IMR-90 (cell line): ENCODE results near the gene DUSP7. TPM values are rescaled to one million over a fixed set of nuclear protein-coding genes. Genes with fewer than 3 reads are reported as not detected.

Experiments
- ATAC-seq: fragments of 200-7000 bp; cut with Tn5 transposase; 2 replicates; pipeline ENCODE4 v1.9.1; 2020; ENCODE audit warnings: low read depth, mild to moderate bottlenecking, moderate library complexity
- BruUV-seq: library from RNA; stranded (reverse); fragments of 400-500 nt; replicated peaks from 2 replicates; lab custom pipeline; 2021; lab: Mats Ljungman, UMichigan
- CTCF ChIA-PET: fragments of 300-600 bp; formaldehyde crosslinking; extraction: SDS; loops from one replicate; lab custom pipeline; 2021; ENCODE audit warnings: antibody characterized with exemption; lab: Yijun Ruan, JAX
- POLR2A ChIA-PET: fragments of 300-600 bp; sonication (Branson Sonifier 250); formaldehyde crosslinking; loops from one replicate; lab custom pipeline; 2022; ENCODE audit warnings: antibody characterized with exemption; ENCODE audit not compliant: unreplicated experiment; lab: Charles Lee
- DNase-seq: peaks from one replicate; pipeline ENCODE4 v3.0.0; 2013
- H2AFZ ChIP-seq: replicated peaks from 2 replicates; pipeline ENCODE3; 2013; ENCODE audit warnings: low read length, mild to moderate bottlenecking; ENCODE audit not compliant: poor library complexity
- H2AK5ac ChIP-seq: 2 replicates; pipeline ENCODE4 v1.6.1; 2013; ENCODE audit warnings: low read depth, low read length, inconsistent platforms
- H2AK9ac ChIP-seq: replicated peaks from 2 replicates; pipeline ENCODE3; 2013; ENCODE audit warnings: mild to moderate bottlenecking, low read depth, low read length, moderate library complexity; ENCODE audit not compliant: poor library complexity
- H2BK120ac ChIP-seq: 2 replicates; pipeline ENCODE4 v1.6.1; 2013; ENCODE audit warnings: low read depth, low read length, inconsistent platforms
- H2BK15ac ChIP-seq: 3 replicates; pipeline ENCODE4 v1.6.1; 2013; ENCODE audit warnings: low read depth, low read length, inconsistent platforms
- H2BK20ac ChIP-seq: 2 replicates; pipeline ENCODE4 v1.6.1; 2013; ENCODE audit warnings: low read depth, mild to moderate bottlenecking, inconsistent platforms, low read length, moderate library complexity
- H2BK5ac ChIP-seq: 2 replicates; pipeline ENCODE4 v1.6.1; 2013; ENCODE audit warnings: mild to moderate bottlenecking, low read depth, low read length, inconsistent platforms; ENCODE audit not compliant: poor library complexity, severe bottlenecking
- H3K14ac ChIP-seq: replicated peaks from 2 replicates; pipeline ENCODE4 v1.6.1; 2013; ENCODE audit warnings: low read depth, low read length, inconsistent platforms
- H3K18ac ChIP-seq: 2 replicates; pipeline ENCODE4 v1.6.1; 2013; ENCODE audit warnings: low read depth, low read length, control low read depth
- H3K23ac ChIP-seq: 2 replicates; pipeline ENCODE4 v1.6.1; 2013; ENCODE audit warnings: low read depth, low read length, inconsistent platforms
- H3K27ac ChIP-seq: 2 replicates; pipeline ENCODE4 v1.5.1; 2013; ENCODE audit warnings: mild to moderate bottlenecking, control low read depth, low read length; ENCODE audit not compliant: insufficient read depth
- H3K27me3 ChIP-seq: 2 replicates; pipeline ENCODE4 v1.6.1; 2013; ENCODE audit warnings: low read length; ENCODE audit not compliant: control insufficient read depth, insufficient read depth
- H3K36me3 ChIP-seq: 2 replicates; pipeline ENCODE4 v1.6.1; 2013; ENCODE audit warnings: low read length, mixed read lengths; ENCODE audit not compliant: control insufficient read depth, insufficient read depth
- H3K4ac ChIP-seq: 2 replicates; pipeline ENCODE4 v1.6.1; 2013; ENCODE audit warnings: low read depth, low read length, inconsistent platforms
- H3K4me1 ChIP-seq: 2 replicates; pipeline ENCODE4 v1.6.1; 2013; ENCODE audit warnings: low read length, mixed read lengths; ENCODE audit not compliant: control insufficient read depth, insufficient read depth
- H3K4me2 ChIP-seq: 2 replicates; pipeline ENCODE4 v1.6.1; 2013; ENCODE audit warnings: low read depth, mild to moderate bottlenecking, control low read depth, low read length, moderate library complexity
- H3K4me3 ChIP-seq: 2 replicates; pipeline ENCODE4 v1.5.1; 2013; ENCODE audit warnings: low read depth, mild to moderate bottlenecking, control low read depth, low read length, moderate library complexity; ENCODE audit not compliant: insufficient read depth
- H3K56ac ChIP-seq: 2 replicates; pipeline ENCODE4 v1.6.1; 2013; ENCODE audit warnings: low read length, inconsistent platforms; ENCODE audit not compliant: insufficient read depth; ENCODE audit errors: extremely low read depth
- H3K79me1 ChIP-seq, 2 experiments: 2 replicates each; pipeline ENCODE4 v1.6.1; 2013; ENCODE audit warnings: low read length in 2 of 2, inconsistent platforms in 1 of 2, low read depth in 1 of 2
- H3K9ac ChIP-seq: 2 replicates; pipeline ENCODE4 v1.6.1; 2013; ENCODE audit warnings: low read depth, low read length, control low read depth
- H3K9me1 ChIP-seq: 2 replicates; pipeline ENCODE4 v1.6.1; 2013; ENCODE audit warnings: low read length, inconsistent platforms; ENCODE audit not compliant: insufficient read depth
- H3K9me3 ChIP-seq: 2 replicates; pipeline ENCODE4 v1.6.1; 2013; ENCODE audit warnings: low read length; ENCODE audit not compliant: control insufficient read depth, insufficient read depth
- H4K20me1 ChIP-seq: 2 replicates; pipeline ENCODE4 v1.6.1; 2013; ENCODE audit warnings: low read length, inconsistent platforms; ENCODE audit not compliant: insufficient read depth
- H4K5ac ChIP-seq: 2 replicates; pipeline ENCODE4 v1.6.1; 2013; ENCODE audit warnings: mild to moderate bottlenecking, low read depth, low read length, control low read depth
- H4K8ac ChIP-seq, 2 experiments: 2 replicates each; pipeline ENCODE4 v1.6.1; 2013; ENCODE audit warnings: low read depth in 2 of 2, low read length in 2 of 2, control low read depth in 1 of 2, inconsistent platforms in 1 of 2
- H4K91ac ChIP-seq: 2 replicates; pipeline ENCODE4 v1.6.1; 2013; ENCODE audit warnings: low read depth, low read length, inconsistent platforms; ENCODE audit not compliant: insufficient read depth
- MAFK ChIP-seq: IDR thresholded peaks from 2 replicates; pipeline ENCODE4 v1.6.1; 2012; ENCODE audit warnings: low read depth, low read length, improper control_type of control experiment
- MXI1 ChIP-seq: IDR thresholded peaks from 2 replicates; pipeline ENCODE4 v1.6.1; 2012; ENCODE audit warnings: low read depth, mild to moderate bottlenecking, low read length, moderate library complexity, borderline replicate concordance
- RAD21 ChIP-seq: IDR thresholded peaks from 2 replicates; pipeline ENCODE4 v1.6.1; 2012; ENCODE audit warnings: low read length, improper control_type of control experiment
- RCOR1 ChIP-seq: IDR thresholded peaks from 2 replicates; pipeline ENCODE4 v1.6.1; 2012; ENCODE audit warnings: mild to moderate bottlenecking, low read length, improper control_type of control experiment; ENCODE audit not compliant: insufficient replicate concordance
- WGBS, 2 experiments: methylation state at CpG; one replicate each; pipeline versions ENCODE4 v1.1.5 to v1.1.7; 2013; ENCODE audit warnings: missing lambda C conversion rate in 2 of 2; ENCODE audit not compliant: insufficient read length in 1 of 2; ENCODE audit errors: extremely low coverage in 2 of 2; 5-methylcytosine and 5-hydroxymethylcytosine counted together
- dilution Hi-C: fragments of 300-500 bp; cut with HindIII; formaldehyde crosslinking; loops from one replicate; pipeline ENCODE4 v1.14.3; 2018; ENCODE audit warnings: low sequenced_read_pairs; ENCODE audit not compliant: unreplicated experiment
- in situ Hi-C: fragments of 300-500 bp; cut with MboI; formaldehyde crosslinking; loops from 3 replicates; pipeline ENCODE4 v1.14.3; 2019; ENCODE audit warnings: low sequenced_read_pairs, inconsistent platforms, mixed read lengths
- intact Hi-C: fragments of 100-400 bp; cut with micrococcal nuclease; formaldehyde crosslinking; loops from 2 replicates; pipeline ENCODE4 v1.10.0; 2022
- polyA plus RNA-seq, 3 experiments: library from polyadenylated mRNA; depleted of rRNA; stranded (reverse); fragments of >200 nt; gene quantifications; 2 replicates each; pipeline ENCODE4 v1.2.3, GENCODE V29; 2012; ENCODE audit warnings: low replicate concordance in 1 of 3
- total RNA-seq: library from RNA; depleted of rRNA; stranded (reverse); fragments of >200 nt; gene quantifications from 2 replicates; pipeline ENCODE4 v1.2.3, GENCODE V29; 2012
- TF ChIP-seq, protein P1 (sequence below): fragments of 150-350 bp; IDR thresholded peaks from 2 replicates; pipeline ENCODE4 v1.6.1; 2017; ENCODE audit warnings: mild to moderate bottlenecking, antibody characterized with exemption, low read length, low read depth
- TF ChIP-seq, protein P2 (sequence below): conservative IDR thresholded peaks from 2 replicates; pipeline ENCODE4 v1.5.1; 2012; ENCODE audit warnings: mild to moderate bottlenecking, low read depth, low read length, improper control_type of control experiment

The DUSP7 gene
- total and polyA plus RNA-seq, 2 of the 4 experiments (the other 2 are of a cell fraction) = 9.3 to 24.0 TPM

DNA sequence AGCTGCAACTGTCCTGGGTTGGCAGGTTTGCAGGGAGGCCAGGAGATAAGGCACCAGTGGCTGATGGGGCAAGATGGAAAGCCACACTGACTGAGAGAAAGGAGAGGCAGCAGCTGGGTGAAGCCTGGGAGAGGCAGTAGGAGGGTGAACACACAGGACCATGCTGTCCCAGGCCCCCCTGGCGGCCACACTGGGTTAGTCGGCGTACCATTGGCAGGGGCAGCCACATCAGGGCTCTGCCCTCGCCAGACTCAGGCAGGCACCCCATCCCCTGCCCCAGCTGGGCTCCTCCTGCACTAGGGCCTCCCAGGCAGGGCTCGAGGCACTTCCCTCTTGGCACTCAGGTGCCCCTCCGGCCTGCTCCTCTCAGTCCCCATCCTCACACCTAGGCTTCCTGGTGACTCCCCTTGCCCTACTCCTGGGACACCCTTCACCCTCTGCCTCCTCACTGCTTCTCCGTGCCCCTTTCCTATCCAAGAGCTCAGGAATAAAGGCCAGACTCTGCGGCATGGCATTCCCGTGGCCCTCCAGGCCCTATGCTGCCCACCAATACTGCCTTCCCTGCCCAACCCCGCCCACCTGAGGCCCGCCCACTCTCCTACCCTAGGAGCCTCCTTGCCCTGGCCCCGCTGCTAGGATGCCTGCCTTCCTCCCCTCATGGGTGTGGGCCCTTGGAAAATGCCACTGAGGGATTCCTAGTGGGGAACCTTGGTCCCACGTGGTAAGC lies 28.7 kb upstream of the DUSP7 start:
- Histone ChIP-seq H2BK20ac (no peak overlapping the region), H4K5ac (no peak overlapping the region), H3K56ac (no peak overlapping the region), H2AK5ac (no peak overlapping the region), H3K4me2 (no peak overlapping the region), H3K9me3 (no peaks in the 10 kb centered on the region), H3K4me1 (peaks cover 22% of the 10 kb centered on the region), H3K79me1 (peaks cover 8 to 36% of the 10 kb centered on the region in 2 experiments; a peak in 3 of 4 replicates), H2BK120ac (no peak overlapping the region), H3K14ac (no peak overlapping the region), H4K91ac (no peak overlapping the region), H3K9me1 (peaks cover 31% of the 10 kb centered on the region), H3K23ac (no peak overlapping the region), H2BK15ac (no peak overlapping the region), H3K27ac (no peak overlapping the region), H3K18ac (no peak overlapping the region), H4K8ac (no peak overlapping the region), H3K36me3 (no peaks in the 10 kb centered on the region), H3K27me3 (no peaks in the 10 kb centered on the region), H3K9ac (no peak overlapping the region), H4K20me1 (no peaks in the 10 kb centered on the region), H2AK9ac (no peak overlapping the region), H3K4ac (no peak overlapping the region), H2BK5ac (no peak overlapping the region), H3K4me3 (no peak overlapping the region), H2AFZ (no peak overlapping the region)
- ChIA-PET POLR2A (no interaction called here), CTCF (interaction anchor here (0.6 kb wide), 1 partner anchor 42 kb away, joined by 5 read pairs; no protein-coding TSS in a partner anchor)
- intact Hi-C loops = no loop called here
- TF ChIP-seq RCOR1 = no peak
- TF ChIP-seq RAD21 = no peak
- no peak for TF ChIP-seq MAFK
- no peak for TF ChIP-seq MXI1
- TF ChIP-seq, protein P1, sequence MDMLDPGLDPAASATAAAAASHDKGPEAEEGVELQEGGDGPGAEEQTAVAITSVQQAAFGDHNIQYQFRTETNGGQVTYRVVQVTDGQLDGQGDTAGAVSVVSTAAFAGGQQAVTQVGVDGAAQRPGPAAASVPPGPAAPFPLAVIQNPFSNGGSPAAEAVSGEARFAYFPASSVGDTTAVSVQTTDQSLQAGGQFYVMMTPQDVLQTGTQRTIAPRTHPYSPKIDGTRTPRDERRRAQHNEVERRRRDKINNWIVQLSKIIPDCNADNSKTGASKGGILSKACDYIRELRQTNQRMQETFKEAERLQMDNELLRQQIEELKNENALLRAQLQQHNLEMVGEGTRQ = no peak
- TF ChIP-seq, protein P2, sequence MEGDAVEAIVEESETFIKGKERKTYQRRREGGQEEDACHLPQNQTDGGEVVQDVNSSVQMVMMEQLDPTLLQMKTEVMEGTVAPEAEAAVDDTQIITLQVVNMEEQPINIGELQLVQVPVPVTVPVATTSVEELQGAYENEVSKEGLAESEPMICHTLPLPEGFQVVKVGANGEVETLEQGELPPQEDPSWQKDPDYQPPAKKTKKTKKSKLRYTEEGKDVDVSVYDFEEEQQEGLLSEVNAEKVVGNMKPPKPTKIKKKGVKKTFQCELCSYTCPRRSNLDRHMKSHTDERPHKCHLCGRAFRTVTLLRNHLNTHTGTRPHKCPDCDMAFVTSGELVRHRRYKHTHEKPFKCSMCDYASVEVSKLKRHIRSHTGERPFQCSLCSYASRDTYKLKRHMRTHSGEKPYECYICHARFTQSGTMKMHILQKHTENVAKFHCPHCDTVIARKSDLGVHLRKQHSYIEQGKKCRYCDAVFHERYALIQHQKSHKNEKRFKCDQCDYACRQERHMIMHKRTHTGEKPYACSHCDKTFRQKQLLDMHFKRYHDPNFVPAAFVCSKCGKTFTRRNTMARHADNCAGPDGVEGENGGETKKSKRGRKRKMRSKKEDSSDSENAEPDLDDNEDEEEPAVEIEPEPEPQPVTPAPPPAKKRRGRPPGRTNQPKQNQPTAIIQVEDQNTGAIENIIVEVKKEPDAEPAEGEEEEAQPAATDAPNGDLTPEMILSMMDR = no peak
- WGBS, 2 experiments = 91% methylated on average over 6 of the region's 13 CpGs; no CpG with 5 or more reads in 1 of the 2 experiments
- BruUV-seq = no TSS peak
- DNase-seq (no peak), ATAC-seq (no peak)
- dilution Hi-C loops = no loop called here
- in situ Hi-C loops = no loop called here
